Fibroblast of skin of back (primary cell): ENCODE data around the gene CX3CL1.
"Not testable (repeated sequence)": the region's sequence is repeated elsewhere in the genome, so short reads cannot be mapped to it uniquely, and the experiment has no call there.

Experiments used
- DNase-seq: peaks from one replicate; pipeline ENCODE4 v3.0.0-alpha.2; 2013

The CX3CL1 gene

DNA sequence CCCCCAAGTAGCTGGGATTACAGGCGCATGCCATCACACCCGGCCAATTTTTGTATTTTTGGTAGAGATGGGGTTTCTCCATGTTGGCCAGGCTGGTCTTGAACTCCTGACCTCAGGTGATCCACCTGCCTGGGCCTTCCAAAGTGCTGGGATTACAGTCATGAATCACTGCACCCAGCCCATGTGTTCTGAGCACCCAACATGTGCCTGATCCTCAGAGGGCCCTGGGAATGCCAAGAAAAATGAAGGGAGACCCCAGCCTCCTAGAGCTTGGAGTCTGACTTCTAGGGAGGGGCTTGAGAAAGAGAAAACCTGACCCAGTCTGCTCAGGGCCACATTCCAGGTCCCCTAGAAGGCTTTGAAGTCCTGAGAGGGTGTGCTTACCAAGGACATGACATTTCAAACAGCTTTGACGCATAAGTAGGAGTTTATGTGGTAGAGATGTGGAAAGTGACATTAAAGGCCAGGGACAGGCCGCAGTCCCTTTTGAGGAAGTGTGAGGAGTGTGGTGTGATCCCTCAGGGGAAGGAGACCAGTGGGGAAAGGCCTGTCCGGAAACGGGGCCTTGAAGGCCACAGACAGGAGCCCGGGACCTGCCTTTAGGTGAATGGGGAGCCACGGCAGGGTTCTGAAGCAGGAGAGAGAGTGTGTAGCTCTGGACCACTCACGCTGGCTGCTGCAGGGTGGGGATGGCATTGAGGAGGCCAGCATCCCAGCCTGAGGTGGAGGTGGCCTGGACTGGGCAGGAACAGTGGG, 14.8 kb upstream of the CX3CL1 start:
- DNase-seq: no peak

- DNase-seq: no peak
Measured at GRCh38 chr16:57358086-57358420, 14.2 kb upstream of the CX3CL1 start.

- DNase-seq: no peak
Measured at GRCh38 chr16:57358527-57359095, 13.7 kb upstream of the CX3CL1 start, which contains the start of gene CCL22. Gene CCL22, plus strand, starts transcription at chr16:57358783. Its CDS starts 34 bp downstream, at chr16:57358817.

GRCh38 chr16:57360321-57360935, 11.9 kb upstream of the CX3CL1 start:
- no peak for DNase-seq

- DNase-seq: no peak
Measured at GRCh38 chr16:57361404-57361803, 10.9 kb upstream of the CX3CL1 start.

DNA sequence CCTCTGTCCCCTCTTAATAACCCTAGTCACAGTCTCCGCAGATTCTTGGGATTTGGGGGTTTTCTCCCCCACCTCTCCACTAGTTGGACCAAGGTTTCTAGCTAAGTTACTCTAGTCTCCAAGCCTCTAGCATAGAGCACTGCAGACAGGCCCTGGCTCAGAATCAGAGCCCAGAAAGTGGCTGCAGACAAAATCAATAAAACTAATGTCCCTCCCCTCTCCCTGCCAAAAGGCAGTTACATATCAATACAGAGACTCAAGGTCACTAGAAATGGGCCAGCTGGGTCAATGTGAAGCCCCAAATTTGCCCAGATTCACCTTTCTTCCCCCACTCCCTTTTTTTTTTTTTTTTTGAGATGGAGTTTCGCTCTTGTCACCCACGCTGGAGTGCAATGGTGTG, 8.1 kb upstream of the CX3CL1 start:
- DNase-seq: no peak

DNA sequence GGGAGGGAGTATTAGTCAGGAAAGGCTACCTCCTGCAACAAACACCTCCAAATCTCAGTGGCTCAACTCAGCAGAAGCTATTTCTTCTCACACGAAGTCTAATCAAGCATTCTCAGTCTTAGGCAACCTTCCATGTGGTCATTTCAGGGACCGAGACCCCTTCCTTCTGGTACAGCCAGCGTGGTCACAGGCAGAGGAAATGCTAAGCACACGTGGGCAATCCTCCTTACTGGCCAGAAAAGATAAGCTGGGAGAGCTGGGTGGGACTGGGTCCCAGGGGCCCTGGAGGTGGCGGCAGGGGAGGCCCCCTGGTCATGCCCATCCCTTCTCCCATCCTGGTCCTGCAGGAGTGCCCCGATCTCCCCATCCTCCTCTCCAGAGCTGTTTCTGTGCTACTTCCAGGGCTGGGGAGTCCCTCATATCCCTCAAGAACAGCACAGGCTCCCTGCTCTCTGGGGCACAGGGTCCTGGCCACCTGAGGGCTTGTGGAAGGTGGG, 5.7 kb upstream of the CX3CL1 start:
- DNase-seq: no peak

DNA sequence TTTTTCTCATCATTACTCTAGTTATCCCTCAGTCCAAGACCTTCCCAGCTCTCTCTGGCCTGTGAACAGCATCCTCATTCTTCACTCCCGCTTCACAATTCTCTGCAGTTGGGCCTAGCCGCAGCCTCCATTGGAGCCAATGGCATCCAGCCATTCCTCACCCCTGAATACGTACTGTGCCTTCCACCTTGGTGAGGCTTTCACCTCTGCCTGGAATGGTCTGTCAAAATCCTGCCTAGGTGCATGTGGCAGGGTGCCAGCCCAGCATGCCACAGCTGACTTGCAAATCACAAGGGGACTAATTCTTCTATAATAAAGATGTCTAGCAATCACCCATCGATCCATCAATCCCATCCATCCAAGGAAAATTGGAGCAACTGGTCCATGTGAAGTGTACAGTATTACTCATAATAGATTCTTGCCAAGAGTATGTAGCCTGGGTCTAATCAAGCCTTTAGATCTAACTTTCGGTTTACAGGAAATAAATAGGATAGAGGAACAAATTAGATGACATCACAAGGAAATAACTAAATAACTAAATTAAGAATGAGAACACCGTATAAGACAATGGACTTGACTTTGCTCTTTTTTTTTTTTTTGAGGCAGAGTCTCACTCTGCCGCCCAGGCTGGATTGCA, 5.1 kb upstream of the CX3CL1 start:
- no peak for DNase-seq

DNA sequence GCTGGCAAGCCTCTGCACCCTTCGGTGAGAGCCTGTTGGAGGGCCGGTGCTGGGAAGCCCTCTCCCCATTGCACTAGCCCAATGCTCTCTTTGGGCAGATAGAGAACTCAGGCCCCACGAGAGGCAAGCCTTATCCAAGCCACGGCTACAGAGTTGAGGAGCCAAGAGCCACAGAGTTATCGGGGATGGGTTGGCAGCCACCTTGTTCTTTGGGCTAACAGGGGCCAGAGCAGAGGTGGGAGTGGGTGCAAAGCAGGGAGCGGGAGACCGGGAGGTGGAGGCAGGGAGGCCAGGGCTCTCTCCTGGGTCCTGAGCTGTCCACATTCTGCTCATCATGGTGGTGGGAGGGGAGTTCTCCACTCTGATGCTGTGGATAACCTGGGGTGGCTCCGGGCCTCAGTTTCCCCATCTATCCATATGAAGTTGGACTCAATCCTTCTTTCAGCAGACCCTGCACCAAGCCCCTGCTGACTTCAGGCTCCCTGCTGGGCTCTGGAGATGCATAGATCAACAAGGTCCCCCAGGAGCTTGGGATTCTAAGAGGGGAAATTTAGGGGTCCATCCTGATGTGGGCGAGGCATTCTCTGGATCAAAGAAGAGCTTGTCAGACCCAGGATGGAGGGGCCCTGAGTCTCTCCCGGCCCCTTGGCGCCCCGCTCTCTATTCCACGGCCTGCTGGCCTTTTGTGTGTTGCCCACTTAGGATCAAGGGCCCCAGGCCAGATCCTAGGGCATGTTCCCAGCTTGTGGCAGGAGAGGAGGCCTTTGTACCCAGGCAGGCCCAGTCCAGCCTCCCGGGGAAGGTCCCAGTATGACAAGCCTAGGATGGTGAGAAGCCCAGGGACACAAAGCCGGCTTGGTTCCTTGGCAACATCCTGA, 557 bp upstream of the CX3CL1 start:
- no peak for DNase-seq

DNA sequence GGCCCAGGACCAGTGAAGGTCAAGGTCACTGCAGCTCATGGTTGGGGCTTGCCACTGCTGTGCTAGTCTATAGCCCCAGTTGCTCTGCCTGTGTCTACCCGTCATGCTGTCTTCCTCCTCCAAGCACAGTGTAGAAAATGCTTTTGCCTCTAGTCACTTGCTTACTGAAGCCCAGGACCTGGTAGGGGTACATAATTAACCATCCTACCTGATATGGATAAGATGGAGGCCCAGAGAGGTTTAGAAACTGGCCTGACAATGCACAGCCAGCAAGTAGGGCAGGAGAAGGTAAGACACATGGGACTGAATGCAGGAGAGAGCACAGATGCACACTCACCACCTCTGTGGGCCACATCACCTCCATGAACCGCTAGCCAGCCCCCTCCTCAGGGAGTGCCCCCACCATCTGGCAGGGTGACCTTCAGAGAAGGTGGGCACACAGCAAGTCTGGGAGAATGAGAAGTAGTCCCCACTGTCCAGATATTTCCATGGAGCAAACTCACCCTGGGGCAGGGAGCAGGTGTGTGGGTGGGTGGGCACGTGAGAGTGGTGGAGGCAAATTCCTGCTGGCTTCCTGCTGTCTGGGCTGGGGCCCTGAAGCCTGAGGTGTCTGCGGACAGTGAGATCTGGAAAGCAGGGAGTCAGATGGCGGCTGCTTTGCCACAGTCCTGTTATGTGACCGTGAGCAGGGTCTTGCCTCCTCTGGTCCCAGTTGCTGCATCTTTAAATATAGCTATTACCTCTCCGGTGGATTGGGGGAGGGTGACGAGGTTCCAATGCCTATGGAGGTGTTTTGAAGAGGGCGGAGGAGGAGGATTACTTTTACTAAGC, 1.0 kb downstream of the CX3CL1 start:
- no peak for DNase-seq

DNA sequence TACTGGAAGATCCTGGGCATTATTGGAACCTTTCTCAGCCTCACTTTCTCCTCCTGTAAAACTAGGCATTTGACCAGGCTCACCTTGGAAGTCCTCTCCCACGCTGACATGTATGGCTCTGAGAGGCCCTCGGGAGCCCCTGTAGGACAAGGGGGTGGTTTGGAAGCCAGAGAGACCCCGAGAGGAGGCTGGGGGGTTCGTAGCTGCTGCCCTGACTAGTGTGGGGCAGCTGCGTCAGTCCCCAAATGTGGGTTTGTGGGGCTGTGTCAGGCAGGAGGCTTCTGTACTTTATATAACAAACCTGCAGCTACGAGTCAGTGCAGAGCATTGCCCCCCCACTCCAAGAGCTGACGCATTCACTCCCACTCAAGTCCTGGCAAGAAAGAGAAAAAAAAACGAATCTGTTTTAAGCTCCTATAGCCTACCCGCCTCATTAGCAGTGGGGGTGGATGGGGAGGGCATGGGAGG, 1.8 kb downstream of the CX3CL1 start:
- DNase-seq: no peak

DNA sequence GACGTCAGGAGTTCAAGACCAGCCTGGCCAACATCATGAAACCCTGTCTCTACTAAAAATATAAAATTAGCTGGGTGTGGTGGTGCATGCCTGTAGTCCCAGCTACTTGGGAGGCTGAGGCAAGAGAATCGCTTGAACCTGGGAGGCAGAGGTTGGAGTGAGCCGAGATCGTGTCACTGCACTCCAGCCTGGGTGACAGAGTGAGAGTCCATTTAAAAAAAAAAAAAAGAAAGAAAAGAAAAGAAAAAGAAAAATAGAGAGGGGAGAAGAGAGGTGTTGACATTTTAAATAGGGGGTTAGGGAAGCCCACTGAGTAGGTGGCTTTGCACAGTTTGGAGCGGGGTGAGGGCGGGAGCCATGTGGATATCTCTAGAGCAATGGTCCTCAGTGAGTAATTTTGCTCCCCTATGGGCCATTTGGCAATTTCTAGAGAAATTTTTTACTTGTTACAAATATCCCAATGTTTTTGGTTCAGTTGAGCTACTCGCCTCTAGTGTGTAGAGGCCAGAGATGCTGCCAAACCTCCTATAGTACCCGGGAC, 2.7 kb downstream of the CX3CL1 start:
- DNase-seq: not testable (repeated sequence)

DNA sequence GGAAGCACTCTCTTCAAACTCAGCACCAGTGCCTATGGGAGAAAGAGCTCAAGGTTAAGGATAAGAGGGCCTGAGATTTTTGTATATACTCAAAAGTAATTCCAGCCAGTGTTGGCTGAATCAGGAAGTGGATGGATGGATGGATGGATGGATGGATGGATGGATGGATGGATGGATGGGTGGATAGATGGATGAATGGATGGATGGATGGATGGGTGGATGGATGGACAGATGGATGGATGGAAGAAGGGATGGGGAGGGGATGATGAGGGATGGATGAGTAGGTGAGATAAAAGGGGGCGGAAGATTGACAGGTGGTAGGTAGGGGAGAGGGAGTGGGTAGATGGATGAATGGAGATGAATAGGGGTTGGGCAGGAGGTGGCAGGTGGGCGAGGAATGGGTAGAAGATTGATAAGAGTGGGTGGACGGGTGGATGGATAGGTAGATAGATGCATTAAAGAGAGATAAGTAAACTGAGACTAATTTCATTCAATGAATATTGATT, 4.1 kb downstream of the CX3CL1 start:
- no peak for DNase-seq

GRCh38 chr16:57377080-57377841, 5.0 kb downstream of the CX3CL1 start:
- no peak for DNase-seq

DNA sequence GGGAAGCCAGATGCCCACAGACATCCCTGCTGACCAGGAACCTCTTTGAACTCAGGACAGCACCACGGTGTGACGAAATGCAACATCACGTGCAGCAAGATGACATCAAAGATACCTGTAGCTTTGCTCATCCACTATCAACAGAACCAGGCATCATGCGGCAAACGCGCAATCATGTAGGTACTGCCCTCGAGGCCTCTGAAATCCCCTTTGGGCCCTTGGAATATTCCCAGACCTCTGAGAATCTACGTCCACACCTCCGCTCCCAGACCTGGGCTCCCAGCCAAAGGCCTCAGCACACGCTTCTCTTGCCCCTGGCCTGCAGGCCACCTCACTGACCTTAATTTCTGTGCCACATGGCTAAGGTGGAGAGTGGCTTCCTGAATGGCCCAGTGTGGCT, 7.3 kb downstream of the CX3CL1 start:
- no peak for DNase-seq

DNA sequence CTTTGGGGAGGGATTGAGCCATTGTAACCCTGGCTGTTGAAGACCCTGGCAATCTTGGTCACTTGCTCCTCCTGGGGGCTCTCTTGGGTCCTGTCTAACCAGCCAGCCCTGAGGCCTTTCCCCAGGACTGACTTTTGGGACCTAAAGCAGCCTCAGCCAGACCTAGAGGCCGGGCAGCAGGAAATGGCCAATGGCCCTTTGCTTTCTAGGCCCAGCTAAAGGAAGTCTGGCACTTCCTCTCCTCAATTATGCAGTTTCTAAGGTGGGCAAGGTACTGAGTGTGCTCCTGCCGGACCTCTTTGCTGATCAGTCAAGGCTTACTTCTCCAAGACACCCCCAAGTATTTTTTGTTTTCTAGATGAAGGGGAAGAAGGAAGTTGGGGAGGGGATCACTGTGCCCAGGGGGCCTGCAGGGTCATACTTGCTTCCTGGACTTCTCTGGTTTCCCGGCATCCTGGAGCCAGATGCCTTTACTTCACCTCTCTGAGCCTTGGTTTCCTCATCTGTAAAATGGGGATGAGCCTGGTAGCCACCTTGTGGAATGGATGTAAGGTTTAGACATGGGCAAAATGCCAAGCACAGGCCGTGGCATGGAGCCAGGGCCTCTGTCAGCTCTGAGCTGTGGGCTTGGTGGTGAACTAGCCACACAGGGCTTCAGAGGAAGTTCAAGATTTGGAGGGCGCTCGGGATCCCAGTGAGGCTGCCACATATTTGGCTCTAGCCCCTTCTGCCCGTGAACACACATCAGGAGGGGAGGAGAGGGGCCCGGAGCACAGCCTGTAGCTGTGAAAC, 8.6 kb downstream of the CX3CL1 start:
- DNase-seq: peak; percentile 13

DNA sequence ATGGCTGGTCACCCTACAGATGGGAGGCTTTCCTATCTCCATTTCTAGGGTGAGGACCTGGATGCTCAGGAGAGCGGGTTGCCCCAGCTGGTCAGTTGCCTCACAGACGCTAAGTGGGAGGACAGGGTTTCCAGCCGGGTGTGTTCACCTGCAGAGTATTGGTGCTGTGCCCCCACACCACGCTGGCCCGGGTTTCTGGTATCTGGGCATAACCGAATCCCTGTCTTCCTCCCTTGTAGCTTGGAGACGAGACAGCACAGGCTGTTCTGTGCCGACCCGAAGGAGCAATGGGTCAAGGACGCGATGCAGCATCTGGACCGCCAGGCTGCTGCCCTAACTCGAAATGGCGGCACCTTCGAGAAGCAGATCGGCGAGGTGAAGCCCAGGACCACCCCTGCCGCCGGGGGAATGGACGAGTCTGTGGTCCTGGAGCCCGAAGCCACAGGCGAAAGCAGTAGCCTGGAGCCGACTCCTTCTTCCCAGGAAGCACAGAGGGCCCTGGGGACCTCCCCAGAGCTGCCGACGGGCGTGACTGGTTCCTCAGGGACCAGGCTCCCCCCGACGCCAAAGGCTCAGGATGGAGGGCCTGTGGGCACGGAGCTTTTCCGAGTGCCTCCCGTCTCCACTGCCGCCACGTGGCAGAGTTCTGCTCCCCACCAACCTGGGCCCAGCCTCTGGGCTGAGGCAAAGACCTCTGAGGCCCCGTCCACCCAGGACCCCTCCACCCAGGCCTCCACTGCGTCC, 9.7 kb downstream of the CX3CL1 start:
- no peak for DNase-seq

- DNase-seq: no peak
Measured at GRCh38 chr16:57382535-57383275, 10.4 kb downstream of the CX3CL1 start.
